A673 (cell line): ENCODE measurements around the gene NID1. TPM values are rescaled to one million over a fixed set of nuclear protein-coding genes. Genes with fewer than 3 reads are reported as not detected.

Experiments used
- BruUV-seq: library from RNA; stranded (reverse); fragments of 400-500 nt; replicated peaks from 2 replicates; lab custom pipeline; 2021; lab: Mats Ljungman, UMichigan
- CTCF ChIA-PET: fragments of 300-600 bp; sonication (Branson Sonifier 250); formaldehyde crosslinking; loops from one replicate; lab custom pipeline; 2022; ENCODE audit warnings: antibody characterized with exemption; lab: Charles Lee
- POLR2A ChIA-PET: fragments of 300-600 bp; sonication (Branson Sonifier 250); formaldehyde crosslinking; loops from one replicate; lab custom pipeline; 2022; ENCODE audit warnings: antibody characterized with exemption; ENCODE audit not compliant: low non-redundant PET; lab: Charles Lee
- DNase-seq: peaks from one replicate; pipeline ENCODE4 v3.0.0-alpha.2; 2015; ENCODE audit warnings: low spot score
- H3K27ac ChIP-seq: fragments of 200-600 bp; sonication (generic); 2 replicates; pipeline ENCODE4 v1.5.1; 2016; ENCODE audit warnings: mixed run types, low read depth, mild to moderate bottlenecking, mixed read lengths, antibody characterized with exemption, low read length; ENCODE audit not compliant: poor library complexity, severe bottlenecking
- H3K27me3 ChIP-seq: fragments of 200-600 bp; sonication (generic); replicated peaks from 2 replicates; pipeline ENCODE4 v1.6.1; 2017; ENCODE audit warnings: mixed run types, low read depth, mild to moderate bottlenecking, mixed read lengths, antibody characterized with exemption, low read length; ENCODE audit not compliant: insufficient read depth, poor library complexity
- H3K36me3 ChIP-seq: fragments of 200-600 bp; sonication (generic); 2 replicates; pipeline ENCODE4 v1.6.1; 2016; ENCODE audit warnings: mixed run types, mild to moderate bottlenecking, mixed read lengths, antibody characterized with exemption, low read length; ENCODE audit not compliant: insufficient read depth, poor library complexity, severe bottlenecking
- H3K4me1 ChIP-seq: fragments of 200-600 bp; sonication (generic); 2 replicates; pipeline ENCODE4 v1.6.1; 2017; ENCODE audit warnings: mixed run types, mild to moderate bottlenecking, mixed read lengths, antibody characterized with exemption, low read length; ENCODE audit not compliant: insufficient read depth, poor library complexity, severe bottlenecking
- H3K4me3 ChIP-seq: fragments of 200-600 bp; sonication (generic); 2 replicates; pipeline ENCODE4 v1.5.1; 2016; ENCODE audit warnings: low read depth, mixed run types, mild to moderate bottlenecking, mixed read lengths, low read length; ENCODE audit not compliant: poor library complexity, severe bottlenecking
- H3K9me3 ChIP-seq: fragments of 200-600 bp; sonication (generic); 2 replicates; pipeline ENCODE4 v1.6.1; 2016; ENCODE audit warnings: mixed run types, low read depth, mild to moderate bottlenecking, mixed read lengths, antibody characterized with exemption, low read length; ENCODE audit not compliant: poor library complexity, severe bottlenecking
- EZH2 ChIP-seq: fragments of 200-600 bp; sonication (generic); IDR thresholded peaks from 2 replicates; pipeline ENCODE4 v1.6.1; 2017; ENCODE audit warnings: borderline replicate concordance, low read depth, mild to moderate bottlenecking, mixed read lengths, antibody characterized with exemption, low read length; ENCODE audit not compliant: poor library complexity, severe bottlenecking
- intact Hi-C: fragments of 100-400 bp; cut with micrococcal nuclease; formaldehyde crosslinking; loops from one replicate; pipeline ENCODE4 v1.10.0; 2022; ENCODE audit not compliant: unreplicated experiment
- total RNA-seq: library from RNA; stranded (reverse); gene quantifications from 2 replicates; pipeline ENCODE4 v1.2.3, GENCODE V29; 2021
- TF ChIP-seq, protein P1 (sequence below): fragments of 300-800, 200-600 bp; sonication (generic); conservative IDR thresholded peaks from 2 replicates; pipeline ENCODE4 v1.5.1; 2017; ENCODE audit warnings: low read depth, mild to moderate bottlenecking, antibody characterized with exemption, low read length, moderate library complexity, mixed read lengths

NID1 gene
- total RNA-seq, 1 experiment from 2014 or later = 0.64 TPM

DNA sequence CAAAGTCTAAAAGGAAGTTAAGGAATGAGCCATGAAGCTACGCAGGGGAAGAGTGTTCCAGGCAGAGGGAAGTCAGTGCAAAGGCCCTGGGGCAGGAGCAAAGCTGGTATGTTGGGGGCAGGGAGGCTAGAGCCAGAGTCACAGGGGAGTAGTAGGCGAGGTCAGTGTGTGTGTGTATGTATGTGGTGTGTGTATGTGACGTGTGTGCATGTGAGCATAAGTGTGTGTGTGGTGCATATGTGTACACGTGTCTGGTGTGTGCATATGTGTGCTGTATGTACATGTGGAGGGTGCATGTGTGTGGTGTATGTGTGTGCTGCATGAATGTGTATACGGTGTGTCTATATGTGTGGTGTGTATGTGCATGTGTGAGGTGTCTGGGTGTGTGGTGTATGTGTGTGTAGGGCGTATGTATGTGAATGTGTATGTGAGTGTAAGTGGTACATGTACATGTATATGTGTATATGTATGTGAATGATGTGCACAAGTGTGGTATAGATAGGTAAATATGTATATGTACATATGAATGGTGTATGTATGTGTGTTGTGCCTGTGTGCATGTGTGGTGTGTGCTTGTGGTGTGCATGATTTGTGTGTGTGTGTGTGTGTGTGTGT lies 20.8 kb upstream of the NID1 start:
- POLR2A ChIA-PET = no interaction called here

DNA sequence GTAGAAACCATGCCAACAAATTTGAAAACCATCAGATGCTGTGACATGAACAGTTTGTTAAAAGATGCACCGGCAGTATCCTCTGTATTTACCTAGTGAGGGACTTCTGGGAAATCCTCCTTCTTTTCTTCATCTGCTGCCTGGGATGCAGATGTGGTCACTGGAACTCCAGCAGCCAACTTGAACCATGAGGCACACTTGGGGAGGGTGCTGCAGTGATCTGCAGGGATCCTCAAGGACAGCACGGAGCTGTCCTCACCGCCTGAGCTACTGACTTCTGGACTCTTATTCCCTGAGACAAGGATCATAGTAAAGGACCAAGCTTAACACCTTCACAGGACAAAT lies 19.5 kb upstream of the NID1 start:
- Histone ChIP-seq H3K27ac (no peak overlapping the region), H3K4me3 (no peak overlapping the region), H3K9me3 (no peaks in the 10 kb centered on the region), H3K27me3 (no peaks in the 10 kb centered on the region), H3K4me1 (no peaks in the 10 kb centered on the region), H3K36me3 (no peaks in the 10 kb centered on the region)
- TF ChIP-seq, protein P1, sequence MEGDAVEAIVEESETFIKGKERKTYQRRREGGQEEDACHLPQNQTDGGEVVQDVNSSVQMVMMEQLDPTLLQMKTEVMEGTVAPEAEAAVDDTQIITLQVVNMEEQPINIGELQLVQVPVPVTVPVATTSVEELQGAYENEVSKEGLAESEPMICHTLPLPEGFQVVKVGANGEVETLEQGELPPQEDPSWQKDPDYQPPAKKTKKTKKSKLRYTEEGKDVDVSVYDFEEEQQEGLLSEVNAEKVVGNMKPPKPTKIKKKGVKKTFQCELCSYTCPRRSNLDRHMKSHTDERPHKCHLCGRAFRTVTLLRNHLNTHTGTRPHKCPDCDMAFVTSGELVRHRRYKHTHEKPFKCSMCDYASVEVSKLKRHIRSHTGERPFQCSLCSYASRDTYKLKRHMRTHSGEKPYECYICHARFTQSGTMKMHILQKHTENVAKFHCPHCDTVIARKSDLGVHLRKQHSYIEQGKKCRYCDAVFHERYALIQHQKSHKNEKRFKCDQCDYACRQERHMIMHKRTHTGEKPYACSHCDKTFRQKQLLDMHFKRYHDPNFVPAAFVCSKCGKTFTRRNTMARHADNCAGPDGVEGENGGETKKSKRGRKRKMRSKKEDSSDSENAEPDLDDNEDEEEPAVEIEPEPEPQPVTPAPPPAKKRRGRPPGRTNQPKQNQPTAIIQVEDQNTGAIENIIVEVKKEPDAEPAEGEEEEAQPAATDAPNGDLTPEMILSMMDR = no peak
- TF ChIP-seq EZH2 = no peak
- intact Hi-C loops = no loop called here
- no TSS peak for BruUV-seq
- no peak for DNase-seq
- CTCF ChIA-PET = no interaction called here
- POLR2A ChIA-PET = no interaction called here

More for the DNA sequence above, 20.8 kb upstream of the NID1 start:
- no peak for DNase-seq
- intact Hi-C loops = no loop called here
- BruUV-seq = no TSS peak
- CTCF ChIA-PET = no interaction called here
- Histone ChIP-seq H3K27ac (no peak overlapping the region), H3K9me3 (no peaks in the 10 kb centered on the region), H3K4me3 (no peak overlapping the region), H3K36me3 (no peaks in the 10 kb centered on the region), H3K27me3 (no peaks in the 10 kb centered on the region), H3K4me1 (no peaks in the 10 kb centered on the region)
- TF ChIP-seq, protein P1 = no peak
- no peak for TF ChIP-seq EZH2

DNA sequence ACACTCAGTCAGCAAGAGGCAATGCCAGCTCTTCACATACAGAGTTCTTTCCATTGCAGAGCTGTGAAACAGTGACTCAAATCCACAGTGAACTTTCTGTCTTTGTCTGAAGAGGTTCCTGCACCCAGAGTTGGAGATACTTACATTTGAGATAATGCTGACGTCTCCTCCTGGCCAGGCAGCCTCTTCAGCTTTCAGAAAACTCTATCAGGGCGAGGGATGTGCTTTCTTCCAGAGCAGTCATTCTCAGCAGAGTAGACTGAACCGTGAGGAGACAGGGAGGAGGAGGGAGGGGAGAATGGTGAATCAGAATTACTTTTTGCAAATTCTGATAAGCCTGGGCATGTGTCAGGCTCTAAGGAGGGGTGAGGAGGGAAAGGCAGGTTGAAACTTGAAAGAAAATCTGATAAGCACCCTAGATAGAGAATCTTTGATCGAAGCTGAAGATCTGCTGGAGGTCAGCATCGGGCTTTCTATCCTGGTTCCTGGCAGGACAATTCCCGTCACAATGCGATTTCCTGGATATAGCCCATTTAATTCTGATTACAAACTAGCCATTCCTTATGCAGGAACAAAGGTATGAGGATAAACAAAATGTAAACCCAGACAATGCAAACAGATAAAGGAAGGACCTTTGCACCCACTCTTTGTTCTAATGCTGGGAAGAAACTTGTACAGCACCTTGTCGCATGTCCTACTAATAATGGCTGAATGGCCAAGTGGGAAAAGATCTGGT lies 18.9 kb upstream of the NID1 start:
- H3K9me3 ChIP-seq = no peaks in the 10 kb centered on the region
- no peak overlapping the region for H3K27ac ChIP-seq
- no peaks in the 10 kb centered on the region for H3K36me3 ChIP-seq
- BruUV-seq = no TSS peak
- intact Hi-C loops = no loop called here
- no peaks in the 10 kb centered on the region for H3K27me3 ChIP-seq
- H3K4me1 ChIP-seq = no peaks in the 10 kb centered on the region
- H3K4me3 ChIP-seq = no peak overlapping the region
- TF ChIP-seq EZH2 = no peak
- TF ChIP-seq, protein P1 = no peak
- ChIA-PET POLR2A (no interaction called here), CTCF (no interaction called here)
- no peak for DNase-seq
